Activated T-helper 1 cell treated with anti-CD3 and anti-CD28 coated beads, Interleukin-12 subunit alpha, Interleukin-12 subunit beta, Interleukin-2, Interleukin-4 antibody, amounts not matched to agents 30 ng/mL and 10 ng/mL and 1 ng/mL, durations not matched to agents 14 hours and 24 hours and 36 hours (primary cell): ENCODE measurements around the gene PYCR2. TPM values are rescaled to one million over a fixed set of nuclear protein-coding genes. Genes with fewer than 3 reads are reported as not detected.
"Not testable (repeated sequence)": the region's sequence is repeated elsewhere in the genome, so short reads cannot be mapped to it uniquely, and the experiment has no call there.

Experiments used
- DNase-seq: peaks from one replicate; pipeline ENCODE4 v3.0.0; 2021; ENCODE audit warnings: low spot score
- H3K27ac Mint-ChIP-seq: one replicate; pipeline ENCODE4 v1.8.0; 2021; ENCODE audit warnings: mild to moderate bottlenecking, mixed read lengths
- H3K27me3 Mint-ChIP-seq: one replicate; pipeline ENCODE4 v1.8.0; 2022; ENCODE audit warnings: mild to moderate bottlenecking, moderate library complexity, mixed read lengths; ENCODE audit not compliant: insufficient read depth
- H3K36me3 Mint-ChIP-seq: one replicate; pipeline ENCODE4 v1.8.0; 2021; ENCODE audit warnings: low read depth, mixed read lengths
- H3K4me1 Mint-ChIP-seq: one replicate; pipeline ENCODE4 v1.8.0; 2021; ENCODE audit warnings: low read depth, mixed read lengths
- H3K4me3 Mint-ChIP-seq: one replicate; pipeline ENCODE4 v1.8.0; 2021; ENCODE audit warnings: mild to moderate bottlenecking, moderate library complexity, mixed read lengths
- H3K9me3 Mint-ChIP-seq: one replicate; pipeline ENCODE4 v1.8.0; 2021; ENCODE audit warnings: mixed read lengths
- intact Hi-C: fragments of 100-400 bp; cut with micrococcal nuclease; formaldehyde crosslinking; loops from one replicate; pipeline ENCODE4 v1.15.1; 2024
- total RNA-seq: library from RNA; stranded (reverse); gene quantifications from 2 replicates; pipeline ENCODE4 v1.2.3, GENCODE V29; 2022

PYCR2 gene
- total RNA-seq, 1 donor from 2014 or later: 137 TPM

- H3K4me3 Mint-ChIP-seq, DNase-seq, H3K9me3 Mint-ChIP-seq, H3K27me3 Mint-ChIP-seq, intact Hi-C loops, H3K4me1 Mint-ChIP-seq, H3K36me3 Mint-ChIP-seq, H3K27ac Mint-ChIP-seq: not testable (repeated sequence)
Measured at GRCh38 chr1:225939939-225940310, 15.9 kb upstream of the PYCR2 start.

GRCh38 chr1:225939097-225939938 is 15.3 kb upstream of the PYCR2 start:
- not testable (repeated sequence) for H3K9me3 Mint-ChIP-seq, H3K4me1 Mint-ChIP-seq

GRCh38 chr1:225937048-225937968 is 13.3 kb upstream of the PYCR2 start:
- H3K27ac Mint-ChIP-seq: no peak overlapping the region
- no peaks in the 10 kb centered on the region for H3K9me3 Mint-ChIP-seq
- intact Hi-C loops: no loop called here
- H3K4me1 Mint-ChIP-seq: no peaks in the 10 kb centered on the region
- DNase-seq: no peak
- no peaks in the 10 kb centered on the region for H3K36me3 Mint-ChIP-seq
- peaks cover 5% of the 10 kb centered on the region for H3K27me3 Mint-ChIP-seq
- no peak overlapping the region for H3K4me3 Mint-ChIP-seq

More at GRCh38 chr1:225939097-225939938, 15.3 kb upstream of the PYCR2 start:
- H3K4me3 Mint-ChIP-seq, H3K27ac Mint-ChIP-seq, H3K36me3 Mint-ChIP-seq, DNase-seq, H3K27me3 Mint-ChIP-seq, intact Hi-C loops: not testable (repeated sequence)

GRCh38 chr1:225936523-225936922 is 12.5 kb upstream of the PYCR2 start:
- Mint-ChIP-seq H3K36me3 (no peaks in the 10 kb centered on the region), H3K27ac (no peak overlapping the region), H3K4me1 (no peaks in the 10 kb centered on the region), H3K4me3 (no peak overlapping the region), H3K9me3 (no peaks in the 10 kb centered on the region), H3K27me3 (peaks cover 3% of the 10 kb centered on the region)
- no peak for DNase-seq
- intact Hi-C loops: no loop called here

GRCh38 chr1:225936086-225936485 is 12.0 kb upstream of the PYCR2 start:
- H3K27me3 Mint-ChIP-seq, intact Hi-C loops, H3K36me3 Mint-ChIP-seq, H3K9me3 Mint-ChIP-seq, H3K4me1 Mint-ChIP-seq, H3K27ac Mint-ChIP-seq, DNase-seq, H3K4me3 Mint-ChIP-seq: not testable (repeated sequence)

GRCh38 chr1:225934711-225935110 is 10.7 kb upstream of the PYCR2 start:
- H3K4me1 Mint-ChIP-seq: no peaks in the 10 kb centered on the region
- H3K9me3 Mint-ChIP-seq: no peaks in the 10 kb centered on the region
- no peak overlapping the region for H3K27ac Mint-ChIP-seq

GRCh38 chr1:225933072-225933471 is 9.0 kb upstream of the PYCR2 start:
- H3K9me3 Mint-ChIP-seq: no peaks in the 10 kb centered on the region
- no peak overlapping the region for H3K27ac Mint-ChIP-seq
- peaks cover 6% of the 10 kb centered on the region for H3K4me1 Mint-ChIP-seq
- H3K36me3 Mint-ChIP-seq: no peaks in the 10 kb centered on the region
- H3K27me3 Mint-ChIP-seq: no peaks in the 10 kb centered on the region
- no peak overlapping the region for H3K4me3 Mint-ChIP-seq
- intact Hi-C loops: no loop called here
- DNase-seq: no peak

More at GRCh38 chr1:225934711-225935110, 10.7 kb upstream of the PYCR2 start:
- no peak overlapping the region for H3K4me3 Mint-ChIP-seq
- H3K36me3 Mint-ChIP-seq: no peaks in the 10 kb centered on the region
- no peaks in the 10 kb centered on the region for H3K27me3 Mint-ChIP-seq
- no peak for DNase-seq
- intact Hi-C loops: no loop called here

GRCh38 chr1:225931270-225932136 is 7.5 kb upstream of the PYCR2 start:
- Mint-ChIP-seq H3K9me3 (no peaks in the 10 kb centered on the region), H3K36me3 (no peaks in the 10 kb centered on the region), H3K4me1 (peaks cover 14% of the 10 kb centered on the region), H3K4me3 (no peak overlapping the region), H3K27ac (no peak overlapping the region), H3K27me3 (no peaks in the 10 kb centered on the region)
- no peak for DNase-seq
- intact Hi-C loops: no loop called here

GRCh38 chr1:225930566-225930965 is 6.5 kb upstream of the PYCR2 start:
- no peaks in the 10 kb centered on the region for H3K9me3 Mint-ChIP-seq
- peaks cover 16% of the 10 kb centered on the region for H3K4me1 Mint-ChIP-seq
- no peak overlapping the region for H3K27ac Mint-ChIP-seq
- intact Hi-C loops: no loop called here
- H3K27me3 Mint-ChIP-seq: no peaks in the 10 kb centered on the region
- no peak overlapping the region for H3K4me3 Mint-ChIP-seq
- no peak for DNase-seq
- no peaks in the 10 kb centered on the region for H3K36me3 Mint-ChIP-seq

- intact Hi-C loops: loop anchor here (10.0 kb wide), 1 partner anchor 275 kb away; the partner anchor contains the start of gene ENAH
- H3K9me3 Mint-ChIP-seq, H3K27me3 Mint-ChIP-seq, H3K36me3 Mint-ChIP-seq, DNase-seq, H3K4me3 Mint-ChIP-seq: not testable (repeated sequence)
- peaks cover 16% of the 10 kb centered on the region for H3K4me1 Mint-ChIP-seq
- H3K27ac Mint-ChIP-seq: peak overlapping the region; percentile 63
Measured at GRCh38 chr1:225929462-225929861, 5.4 kb upstream of the PYCR2 start.

- DNase-seq: no peak
- intact Hi-C loops: loop anchor here (10.0 kb wide), 1 partner anchor 274 kb away; the partner anchor contains the start of gene ENAH
- Mint-ChIP-seq H3K4me1 (peaks cover 16% of the 10 kb centered on the region), H3K36me3 (no peaks in the 10 kb centered on the region), H3K27ac (peak overlapping the region; percentile 30), H3K27me3 (no peaks in the 10 kb centered on the region), H3K4me3 (no peak overlapping the region), H3K9me3 (no peaks in the 10 kb centered on the region)
Measured at GRCh38 chr1:225928186-225929175, 4.4 kb upstream of the PYCR2 start.
